Activated gamma-delta T cell treated with Interleukin-2 at 50 U/mL for 16 hours (primary cell): Measurements from ENCODE around the gene ADCK1.
"Not testable (repeated sequence)": the region's sequence is repeated elsewhere in the genome, so short reads cannot be mapped to it uniquely, and the experiment has no call there.

Experiments
- DNase-seq: peaks from one replicate; pipeline ENCODE4 v3.0.0-alpha.2; 2020

Gene ADCK1

GRCh38 chr14:77955816-77956484 lies 156.0 kb downstream of the ADCK1 start:
- no peak for DNase-seq

- not testable (repeated sequence) for DNase-seq
Measured at GRCh38 chr14:77959686-77960085, 159.8 kb downstream of the ADCK1 start.

GRCh38 chr14:77961847-77962580 lies 162.1 kb downstream of the ADCK1 start:
- no peak for DNase-seq

- DNase-seq: no peak
Measured at GRCh38 chr14:77962731-77963520, 163.0 kb downstream of the ADCK1 start.

- DNase-seq: no peak
Measured at GRCh38 chr14:77964586-77964985, 164.7 kb downstream of the ADCK1 start.

GRCh38 chr14:77965050-77965449 lies 165.1 kb downstream of the ADCK1 start:
- DNase-seq: no peak

- DNase-seq: no peak
Measured at GRCh38 chr14:77965919-77966435, 166.1 kb downstream of the ADCK1 start.

- DNase-seq: no peak
Measured at GRCh38 chr14:77967110-77967509, 167.2 kb downstream of the ADCK1 start.

- DNase-seq: no peak
Measured at GRCh38 chr14:77970646-77971045, 170.7 kb downstream of the ADCK1 start.

- DNase-seq: no peak
Measured at GRCh38 chr14:77973246-77973645, 173.3 kb downstream of the ADCK1 start.

GRCh38 chr14:77976591-77976990 lies 176.7 kb downstream of the ADCK1 start:
- no peak for DNase-seq

GRCh38 chr14:77979171-77979570 lies 179.3 kb downstream of the ADCK1 start:
- no peak for DNase-seq

- no peak for DNase-seq
Measured at GRCh38 chr14:77979666-77980351, 179.9 kb downstream of the ADCK1 start.

- no peak for DNase-seq
Measured at GRCh38 chr14:77980475-77981321, 180.8 kb downstream of the ADCK1 start.
